Neural crest cell (in vitro differentiated cells): ENCODE measurements around the gene CASKIN1. TPM values are rescaled to one million over a fixed set of nuclear protein-coding genes. Genes with fewer than 3 reads are reported as not detected.

ENCODE experiments used
- DNase-seq: peaks from one replicate; pipeline ENCODE4 v3.0.0; 2021; ENCODE audit warnings: low read depth, mixed read lengths, low spot score
- H3K27ac Mint-ChIP-seq: one replicate; pipeline ENCODE4 v1.8.0; 2021; ENCODE audit warnings: mild to moderate bottlenecking, mixed read lengths; ENCODE audit not compliant: unreplicated experiment
- H3K27me3 Mint-ChIP-seq: 2 replicates; pipeline ENCODE4 v1.8.0; 2021; ENCODE audit warnings: low read depth, mild to moderate bottlenecking, mixed read lengths
- H3K36me3 Mint-ChIP-seq: 2 replicates; pipeline ENCODE4 v1.8.0; 2021; ENCODE audit warnings: low read depth, mild to moderate bottlenecking, mixed read lengths
- H3K4me1 Mint-ChIP-seq: 2 replicates; pipeline ENCODE4 v1.8.0; 2021; ENCODE audit warnings: mixed read lengths
- H3K4me3 Mint-ChIP-seq: one replicate; pipeline ENCODE4 v1.8.0; 2021; ENCODE audit warnings: mild to moderate bottlenecking, mixed read lengths
- H3K9me3 Mint-ChIP-seq: 2 replicates; pipeline ENCODE4 v1.8.0; 2021; ENCODE audit warnings: mixed read lengths
- total RNA-seq: library from RNA; stranded (reverse); gene quantifications from 2 replicates; pipeline ENCODE4 v1.2.1, GENCODE V29; 2021
- TF ChIP-seq, protein P1 (sequence below): fragments of 200-600 bp; sonication (generic); conservative IDR thresholded peaks from 2 replicates; pipeline ENCODE4 v1.5.0; 2021; ENCODE audit warnings: antibody characterized with exemption, mild to moderate bottlenecking

CASKIN1 gene
- total RNA-seq, 1 donor from 2014 or later = 20.2 TPM

DNA sequence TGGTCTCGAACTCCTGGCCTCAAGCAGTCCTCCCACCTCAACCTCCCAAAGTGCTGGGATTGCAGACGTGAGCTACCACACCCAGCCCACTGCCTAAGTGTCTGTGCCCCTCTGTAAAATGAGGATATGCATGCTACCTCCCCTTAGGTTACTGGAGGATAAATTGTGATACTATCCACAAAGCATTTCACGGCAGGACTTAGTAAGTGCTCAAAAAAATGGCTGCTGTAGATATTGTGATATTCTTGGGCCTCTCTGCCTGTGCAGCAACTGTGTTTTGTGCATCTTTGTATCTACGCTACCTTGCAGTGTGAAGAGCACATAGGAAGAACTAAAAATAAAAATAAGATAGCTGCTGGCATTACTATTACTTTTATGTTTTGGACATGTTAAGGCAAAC lies 1.9 kb upstream of the CASKIN1 start:
- TF ChIP-seq, protein P1, sequence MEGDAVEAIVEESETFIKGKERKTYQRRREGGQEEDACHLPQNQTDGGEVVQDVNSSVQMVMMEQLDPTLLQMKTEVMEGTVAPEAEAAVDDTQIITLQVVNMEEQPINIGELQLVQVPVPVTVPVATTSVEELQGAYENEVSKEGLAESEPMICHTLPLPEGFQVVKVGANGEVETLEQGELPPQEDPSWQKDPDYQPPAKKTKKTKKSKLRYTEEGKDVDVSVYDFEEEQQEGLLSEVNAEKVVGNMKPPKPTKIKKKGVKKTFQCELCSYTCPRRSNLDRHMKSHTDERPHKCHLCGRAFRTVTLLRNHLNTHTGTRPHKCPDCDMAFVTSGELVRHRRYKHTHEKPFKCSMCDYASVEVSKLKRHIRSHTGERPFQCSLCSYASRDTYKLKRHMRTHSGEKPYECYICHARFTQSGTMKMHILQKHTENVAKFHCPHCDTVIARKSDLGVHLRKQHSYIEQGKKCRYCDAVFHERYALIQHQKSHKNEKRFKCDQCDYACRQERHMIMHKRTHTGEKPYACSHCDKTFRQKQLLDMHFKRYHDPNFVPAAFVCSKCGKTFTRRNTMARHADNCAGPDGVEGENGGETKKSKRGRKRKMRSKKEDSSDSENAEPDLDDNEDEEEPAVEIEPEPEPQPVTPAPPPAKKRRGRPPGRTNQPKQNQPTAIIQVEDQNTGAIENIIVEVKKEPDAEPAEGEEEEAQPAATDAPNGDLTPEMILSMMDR = no peak

DNA sequence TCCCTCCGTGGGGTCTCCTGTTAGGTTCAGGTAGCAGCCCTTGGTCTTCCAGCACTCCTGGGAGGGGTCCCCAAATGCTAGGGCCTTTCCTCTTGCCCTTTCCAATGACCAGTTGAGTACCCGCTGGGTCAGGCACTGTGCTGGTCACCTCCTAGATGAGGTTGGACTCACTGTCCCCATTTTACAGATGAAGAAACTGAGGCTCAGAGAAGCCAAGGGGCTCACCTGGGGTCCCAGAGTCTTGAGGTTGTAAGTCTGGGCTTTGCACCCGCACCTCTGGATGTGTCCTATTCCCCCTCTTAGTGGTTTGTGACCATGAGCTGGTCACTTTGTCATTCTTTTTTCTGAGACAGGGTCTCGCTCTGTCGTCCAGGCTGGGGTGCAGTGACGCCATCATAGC lies 1.4 kb upstream of the CASKIN1 start:
- peak overlapping the region; percentile 81 for H3K4me3 Mint-ChIP-seq
- TF ChIP-seq, protein P1 = no peak
- no peak for DNase-seq
- no peak overlapping the region for H3K27ac Mint-ChIP-seq
- H3K9me3 Mint-ChIP-seq = no peaks in the 10 kb centered on the region
- no peaks in the 10 kb centered on the region for H3K36me3 Mint-ChIP-seq
- peaks cover 31% of the 10 kb centered on the region for H3K27me3 Mint-ChIP-seq
- H3K4me1 Mint-ChIP-seq = peaks cover 6% of the 10 kb centered on the region

More for the DNA sequence above, 1.9 kb upstream of the CASKIN1 start:
- DNase-seq = no peak
- H3K27me3 Mint-ChIP-seq = peaks cover 31% of the 10 kb centered on the region
- no peaks in the 10 kb centered on the region for H3K36me3 Mint-ChIP-seq
- no peak overlapping the region for H3K27ac Mint-ChIP-seq
- no peaks in the 10 kb centered on the region for H3K9me3 Mint-ChIP-seq
- H3K4me3 Mint-ChIP-seq = peak overlapping the region; percentile 81
- peaks cover 6% of the 10 kb centered on the region for H3K4me1 Mint-ChIP-seq

DNA sequence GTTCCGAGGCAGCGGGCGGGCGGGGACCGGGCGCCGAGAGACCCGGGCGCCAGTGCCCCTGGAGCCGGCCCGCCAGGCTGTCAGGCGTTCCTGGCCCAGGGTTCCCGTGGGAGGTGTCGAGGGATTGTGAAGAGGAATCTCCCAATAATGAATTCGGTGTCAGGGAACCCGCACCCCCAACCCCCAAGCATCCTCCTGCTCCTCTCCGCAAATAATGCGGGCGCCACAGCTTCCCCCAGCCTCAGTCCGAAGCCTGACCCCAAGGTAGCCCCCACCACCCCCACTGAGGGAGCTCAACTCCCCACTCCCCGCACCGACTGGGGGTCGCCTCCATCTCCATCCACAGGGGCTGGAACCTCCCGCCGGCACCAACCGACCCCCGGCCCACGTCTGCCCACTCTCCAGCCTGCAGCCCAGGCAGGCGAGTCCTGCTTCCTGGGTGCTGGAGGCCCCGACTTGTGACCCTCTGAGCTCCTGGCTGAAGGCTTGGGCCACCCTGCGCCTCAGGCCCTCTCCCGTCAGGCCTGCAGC lies 641 bp upstream of the CASKIN1 start:
- peak overlapping the region; percentile 81 for H3K4me3 Mint-ChIP-seq
- no peaks in the 10 kb centered on the region for H3K36me3 Mint-ChIP-seq
- no peak overlapping the region for H3K27ac Mint-ChIP-seq
- DNase-seq = no peak
- H3K4me1 Mint-ChIP-seq = peaks cover 10% of the 10 kb centered on the region
- no peaks in the 10 kb centered on the region for H3K9me3 Mint-ChIP-seq
- H3K27me3 Mint-ChIP-seq = peaks cover 29% of the 10 kb centered on the region
- TF ChIP-seq, protein P1 = no peak

DNA sequence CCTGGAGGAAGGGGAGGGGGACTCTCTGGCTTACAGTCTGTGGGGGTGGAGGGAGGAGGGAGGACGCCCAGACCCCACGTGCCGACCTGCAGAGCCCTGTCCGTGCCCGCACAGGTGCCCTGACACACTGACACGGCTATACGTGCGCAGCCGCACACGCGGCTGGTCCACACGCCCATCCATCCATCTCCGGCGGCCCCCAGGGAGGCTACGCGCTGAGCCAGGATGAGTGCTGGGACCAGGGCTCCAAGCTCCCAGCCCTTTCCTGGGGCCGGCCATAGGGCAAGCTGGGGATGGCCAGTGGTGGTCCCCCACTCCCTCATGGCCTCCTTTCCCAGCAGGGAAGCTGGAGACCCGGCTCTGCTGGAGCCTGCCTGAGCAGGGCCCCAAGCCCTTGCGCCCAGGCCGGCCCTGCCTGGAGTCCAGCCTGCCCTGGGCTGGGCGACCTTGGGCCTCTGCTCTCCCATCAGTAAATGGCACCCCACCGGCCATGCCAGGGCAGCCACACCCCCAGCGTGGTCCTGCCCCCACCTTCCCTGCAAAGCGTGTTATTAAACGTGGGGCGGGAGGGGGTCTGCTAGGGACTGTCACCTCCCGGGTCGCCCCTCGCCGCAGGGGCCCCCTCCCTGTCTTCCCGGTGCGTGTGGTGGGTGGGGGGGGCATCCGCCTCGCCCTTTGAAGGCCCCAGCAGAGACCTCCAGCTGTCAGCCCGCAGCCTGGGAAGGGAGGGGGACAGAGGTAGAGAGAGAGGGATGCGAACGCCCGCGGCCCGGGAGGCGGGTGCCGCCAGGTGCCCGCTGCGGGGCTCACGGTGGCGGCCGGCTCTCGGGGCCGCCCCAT lies 863 bp downstream of the CASKIN1 start:
- Mint-ChIP-seq H3K36me3 (no peaks in the 10 kb centered on the region), H3K27me3 (peaks cover 26% of the 10 kb centered on the region), H3K4me3 (peak overlapping the region; percentile 73), H3K9me3 (no peaks in the 10 kb centered on the region), H3K4me1 (peaks cover 14% of the 10 kb centered on the region), H3K27ac (no peak overlapping the region)
- TF ChIP-seq, protein P1 = no peak
- DNase-seq = no peak

DNA sequence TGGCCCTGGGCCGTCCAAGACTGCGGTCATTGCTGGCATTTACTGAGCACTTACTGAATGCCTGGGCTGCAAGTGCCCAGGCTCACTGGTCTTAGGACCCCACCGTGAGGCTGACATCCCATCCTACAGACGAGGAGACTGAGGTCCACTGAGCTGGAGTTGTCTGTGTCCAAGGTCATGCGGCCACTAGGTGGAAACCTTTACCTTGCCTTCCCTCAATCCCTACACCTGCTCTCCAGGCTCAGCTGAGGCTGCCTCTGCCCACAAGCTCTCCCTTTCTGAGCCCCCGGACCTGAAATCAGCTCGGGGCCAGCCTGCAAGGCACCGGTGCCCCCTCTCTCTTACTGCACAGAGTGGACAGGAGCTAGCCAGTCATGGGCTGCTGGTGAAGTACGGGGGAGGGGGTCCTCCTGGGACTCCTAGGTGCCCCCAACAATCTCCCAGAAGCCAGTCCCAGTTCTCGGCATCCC lies 1.5 kb downstream of the CASKIN1 start:
- Mint-ChIP-seq H3K36me3 (no peaks in the 10 kb centered on the region), H3K27ac (no peak overlapping the region), H3K4me3 (peak overlapping the region; percentile 73), H3K4me1 (peaks cover 14% of the 10 kb centered on the region), H3K27me3 (peaks cover 20% of the 10 kb centered on the region), H3K9me3 (no peaks in the 10 kb centered on the region)
- no peak for DNase-seq
- TF ChIP-seq, protein P1 = peak; percentile 61
